Spleen (tissue), 7 donors: Measurements from ENCODE around the gene PIMREG.

ENCODE experiments used
- CTCF ChIP-seq, 11 experiments: fragments of 200-600 bp in 7 of 11; fragments of 450-650 bp in 4 of 11; sonication (generic) in 4 of 11; IDR thresholded peaks in 8 of 11; conservative IDR thresholded peaks in 3 of 11; 1 replicate in 7 of 11; 2 replicates in 4 of 11; pipeline versions ENCODE4 v1.4.0 to v1.8.0; 2016 to 2021; ENCODE audit warnings: antibody characterized with exemption in 11 of 11, inconsistent platforms in 4 of 11, mild to moderate bottlenecking in 1 of 11
- POLR2A ChIP-seq, 3 donors: fragments of 450-650 bp; IDR thresholded peaks; one replicate each; pipeline ENCODE4 v1.5.1; 2017; ENCODE audit warnings: antibody characterized with exemption in 3 of 3, mild to moderate bottlenecking in 1 of 3
- donor health status: DM: no; HTN: no; CAD: no; lungs with moderate emphysema.
- donor health status: DM: no; HTN: no; CAD: no.
- donor health status: DM: no; HTN: no; CAD: no.

GRCh38 chr17:6464446-6465041 is 20.3 kb downstream of the PIMREG start:
- no peak for TF ChIP-seq CTCF (IDR thresholded peaks at IDR 0.05 in 8 of 11, conservative IDR thresholded peaks at IDR 0.05 in 3 of 11)
- TF ChIP-seq POLR2A (IDR thresholded peaks at IDR 0.05), result no peak
